GM18867 (cell line): ENCODE data around the gene CNGA4.
"Not testable (repeated sequence)": the region's sequence is repeated elsewhere in the genome, so short reads cannot be mapped to it uniquely, and the experiment has no call there.

Experiments used
- ATAC-seq: cut with Tn5 transposase; IDR thresholded peaks from one replicate; pipeline ENCODE4 v1.9.1; 2021; ENCODE audit warnings: mild to moderate bottlenecking, moderate library complexity; ENCODE audit not compliant: unreplicated experiment

CNGA4 gene

DNA sequence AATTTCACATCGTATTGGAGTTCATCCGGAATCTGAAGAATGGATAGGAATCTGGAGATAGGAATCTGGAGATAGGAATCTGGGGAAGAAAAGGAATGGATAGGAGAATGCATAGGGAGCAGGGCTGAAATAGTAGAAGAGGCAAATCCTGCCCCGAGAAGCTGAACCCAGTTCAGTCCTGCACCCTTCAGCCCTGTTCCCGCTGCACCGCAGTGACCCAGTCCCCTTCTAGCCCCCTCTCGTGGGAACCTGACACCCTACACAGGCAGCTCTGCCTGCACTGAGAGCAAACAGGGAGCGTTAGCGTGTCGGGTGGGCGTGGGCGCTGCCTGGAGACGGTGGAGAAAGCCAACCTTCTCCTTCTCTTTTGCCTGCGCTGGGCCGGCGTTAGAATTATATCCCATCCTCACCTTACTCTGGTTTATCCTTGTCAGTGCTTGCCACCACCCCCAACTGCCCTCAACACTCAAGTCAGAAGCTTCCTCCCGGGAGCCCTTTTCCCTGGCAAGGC lies 19.7 kb downstream of the CNGA4 start:
- ATAC-seq, result no peak

- ATAC-seq, result no peak
These were observed 21.4 kb downstream of the CNGA4 start for GRCh38 chr11:6260207-6260726.

- no peak for ATAC-seq
These were observed 24.8 kb downstream of the CNGA4 start for GRCh38 chr11:6263662-6264061.

GRCh38 chr11:6268820-6269219 lies 29.9 kb downstream of the CNGA4 start:
- ATAC-seq, result no peak

- no peak for ATAC-seq
These were observed 31.1 kb downstream of the CNGA4 start for GRCh38 chr11:6269994-6270393.

GRCh38 chr11:6270584-6271246 lies 31.8 kb downstream of the CNGA4 start:
- ATAC-seq, result no peak

DNA sequence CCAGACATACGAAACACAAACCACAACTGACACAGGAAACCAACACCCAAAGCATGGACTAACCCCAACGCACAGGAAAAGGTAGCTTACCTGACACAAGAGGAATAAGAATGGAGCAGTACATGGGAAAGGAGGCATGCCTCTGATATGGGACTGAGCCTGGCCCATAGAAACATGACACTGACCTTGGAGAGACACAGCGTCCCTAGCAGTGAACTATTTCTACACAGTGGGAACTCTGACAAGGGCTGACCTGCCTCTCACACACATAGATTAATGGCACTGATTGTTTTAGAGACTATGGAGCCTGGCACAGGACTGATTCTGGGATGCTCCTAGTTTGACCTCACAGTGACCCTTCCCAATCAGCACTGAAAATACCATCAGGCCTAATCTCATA lies 32.7 kb downstream of the CNGA4 start:
- no peak for ATAC-seq

DNA sequence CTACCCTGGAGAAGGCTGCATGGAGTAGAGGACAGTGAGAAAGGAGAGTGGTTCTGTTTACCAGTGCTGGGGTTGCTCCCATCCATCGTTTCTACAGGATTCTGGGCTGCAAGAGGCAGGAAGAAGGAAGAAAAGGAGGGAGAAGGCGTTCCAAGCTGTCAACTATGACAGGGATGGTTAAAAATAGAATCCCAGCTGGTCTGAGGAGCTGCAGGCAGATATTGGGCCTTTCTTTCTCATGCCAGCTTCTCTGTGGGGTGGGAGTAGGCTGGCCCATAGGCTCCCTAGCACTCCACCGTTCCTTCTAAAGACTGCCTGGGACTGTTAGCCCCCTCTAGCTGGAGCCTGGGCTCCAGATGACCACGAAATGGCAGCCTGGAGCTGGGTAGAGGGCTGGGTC lies 34.3 kb downstream of the CNGA4 start:
- ATAC-seq, result no peak

GRCh38 chr11:6280809-6281208 lies 41.9 kb downstream of the CNGA4 start:
- ATAC-seq, result not testable (repeated sequence)

- no peak for ATAC-seq
These were observed 44.6 kb downstream of the CNGA4 start for GRCh38 chr11:6283453-6284023.

DNA sequence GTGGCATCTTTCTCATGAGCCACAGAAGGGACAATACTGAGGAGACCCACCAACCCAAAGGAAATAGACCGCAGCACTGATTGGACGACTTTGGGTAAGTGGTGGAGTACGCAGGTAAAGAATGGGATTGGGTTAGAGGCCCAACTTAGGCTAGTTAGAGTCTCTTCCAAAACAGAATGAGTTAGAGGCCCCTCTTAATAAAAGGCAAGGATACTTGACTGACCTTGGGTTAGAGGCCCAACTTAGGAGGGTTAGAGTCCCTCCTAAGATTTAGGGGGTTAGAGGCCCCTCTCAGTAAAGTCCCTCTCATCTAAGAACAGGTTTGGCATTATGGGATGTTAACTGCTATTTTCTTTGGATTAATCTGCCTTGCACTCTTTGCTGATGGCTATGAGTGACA lies 45.4 kb downstream of the CNGA4 start:
- no peak for ATAC-seq

DNA sequence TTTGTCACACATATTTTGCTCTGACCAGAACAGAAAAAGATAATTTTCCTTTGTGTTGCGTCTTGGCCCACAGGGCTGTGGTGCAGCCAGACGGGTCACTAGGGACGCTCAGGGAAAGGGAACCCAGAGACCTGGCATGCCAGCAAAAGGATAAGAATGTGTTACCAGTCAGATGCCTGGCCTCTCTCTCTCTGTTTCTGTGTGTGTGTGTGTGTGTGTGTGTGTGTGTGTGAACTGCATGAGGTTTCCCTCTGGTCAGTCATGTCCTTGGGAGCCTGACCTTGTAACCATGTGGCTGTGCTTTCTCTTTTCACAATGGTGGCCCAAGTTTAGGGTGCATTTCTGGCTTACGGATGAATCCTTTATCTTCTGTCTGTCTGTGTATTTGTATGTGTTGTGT lies 46.1 kb downstream of the CNGA4 start:
- no peak for ATAC-seq
